ENCODE results near the gene YBX1.
"Not testable (repeated sequence)": the region's sequence is repeated elsewhere in the genome, so short reads cannot be mapped to it uniquely, and the experiment has no call there.

YBX1 gene

DNA sequence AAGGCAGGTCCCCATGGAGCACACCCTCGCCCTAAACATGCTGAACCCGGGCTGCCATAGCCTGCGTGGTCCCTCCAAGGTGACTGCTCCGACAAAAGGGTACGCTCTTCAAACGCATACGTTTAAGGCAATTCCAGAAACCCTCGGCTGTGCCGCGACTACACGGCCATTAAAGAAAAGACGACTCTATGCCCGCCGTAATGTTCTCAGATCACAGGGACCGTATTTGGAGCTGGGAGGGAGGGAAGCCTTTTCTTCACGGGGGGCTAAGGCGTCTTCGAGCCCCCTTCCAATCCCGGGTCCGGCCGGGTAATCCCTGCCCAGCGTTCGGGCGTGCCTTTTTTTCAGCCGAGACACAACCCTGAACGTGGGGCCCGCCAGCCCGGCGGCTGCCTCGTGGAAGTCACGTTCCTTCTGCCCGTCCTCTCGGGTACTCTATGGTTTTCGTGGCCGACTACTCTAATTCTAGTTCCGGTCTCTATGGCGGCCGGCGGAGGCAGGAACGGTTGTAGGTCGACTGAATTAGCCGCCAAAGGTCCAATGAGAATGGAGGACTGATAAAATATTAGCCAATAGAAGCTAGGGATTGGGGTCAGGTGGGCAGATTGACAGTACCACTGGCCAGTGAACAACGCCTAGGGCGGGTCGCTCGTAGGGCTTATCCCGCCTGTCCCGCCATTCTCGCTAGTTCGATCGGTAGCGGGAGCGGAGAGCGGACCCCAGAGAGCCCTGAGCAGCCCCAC lies at the start of gene YBX1:
Gene YBX1, plus strand, starts transcription at position 678 of the 743 bp plus-strand sequence. CDS start 148 bp downstream, outside the sequence.
- DNase-seq: peak; percentile 95 to 97

DNA sequence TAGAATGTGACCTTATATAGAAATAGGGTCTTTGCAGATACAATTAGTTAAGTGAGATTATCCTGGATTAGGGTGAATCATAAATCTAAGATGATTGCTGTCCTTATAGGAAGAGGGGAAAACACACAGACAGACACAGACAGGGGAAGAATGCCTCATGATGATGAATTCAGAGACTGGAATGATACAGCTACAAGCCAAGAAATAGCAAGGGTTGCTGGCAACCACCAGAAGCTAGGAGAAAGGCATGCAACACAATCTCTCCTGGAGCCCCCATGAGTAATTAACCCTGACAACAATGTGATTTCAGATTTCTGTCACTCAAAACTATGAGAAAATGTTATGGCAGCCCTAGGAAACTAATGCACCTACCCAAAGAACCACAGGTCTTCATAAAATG lies 43.1 kb upstream of the YBX1 start:
- DNase-seq: no peak

DNA sequence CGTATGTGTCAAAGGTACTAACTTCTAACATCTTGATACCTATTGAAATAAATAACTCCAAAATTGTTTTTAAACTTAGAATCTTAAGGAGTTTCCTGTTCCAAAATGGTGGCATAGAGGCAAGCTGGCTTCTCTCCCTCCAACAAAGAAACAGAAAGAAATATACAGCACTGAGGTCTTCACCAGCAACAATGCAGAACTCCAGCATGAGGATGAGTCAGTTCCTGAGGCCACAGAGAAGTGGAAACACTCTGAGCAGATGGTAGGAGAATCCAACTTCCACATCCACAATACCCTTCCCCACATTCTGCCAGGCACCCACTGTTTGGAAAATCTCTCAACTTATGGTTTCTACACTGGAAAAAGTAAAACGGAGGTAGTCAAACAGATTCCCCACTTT lies 36.2 kb upstream of the YBX1 start:
- DNase-seq: no peak

DNA sequence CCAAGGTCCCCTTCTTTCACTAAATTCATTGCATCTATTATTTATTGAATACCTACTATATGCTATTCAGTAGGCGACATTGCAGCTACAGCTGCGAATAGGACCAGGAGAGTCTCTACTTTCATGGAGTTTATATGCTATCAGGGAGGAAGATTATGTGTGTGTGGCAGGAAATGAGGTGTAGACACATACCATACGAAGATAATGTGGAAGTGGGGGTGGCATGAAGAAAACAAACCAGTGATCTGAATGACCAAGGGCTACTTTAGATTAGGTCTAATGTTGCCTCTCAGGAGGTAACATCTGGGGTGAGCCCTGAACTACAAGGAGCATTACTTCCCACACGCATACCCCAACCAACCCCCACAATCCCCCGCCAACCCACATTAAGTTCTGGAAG lies 25.0 kb upstream of the YBX1 start:
- no peak for DNase-seq

DNA sequence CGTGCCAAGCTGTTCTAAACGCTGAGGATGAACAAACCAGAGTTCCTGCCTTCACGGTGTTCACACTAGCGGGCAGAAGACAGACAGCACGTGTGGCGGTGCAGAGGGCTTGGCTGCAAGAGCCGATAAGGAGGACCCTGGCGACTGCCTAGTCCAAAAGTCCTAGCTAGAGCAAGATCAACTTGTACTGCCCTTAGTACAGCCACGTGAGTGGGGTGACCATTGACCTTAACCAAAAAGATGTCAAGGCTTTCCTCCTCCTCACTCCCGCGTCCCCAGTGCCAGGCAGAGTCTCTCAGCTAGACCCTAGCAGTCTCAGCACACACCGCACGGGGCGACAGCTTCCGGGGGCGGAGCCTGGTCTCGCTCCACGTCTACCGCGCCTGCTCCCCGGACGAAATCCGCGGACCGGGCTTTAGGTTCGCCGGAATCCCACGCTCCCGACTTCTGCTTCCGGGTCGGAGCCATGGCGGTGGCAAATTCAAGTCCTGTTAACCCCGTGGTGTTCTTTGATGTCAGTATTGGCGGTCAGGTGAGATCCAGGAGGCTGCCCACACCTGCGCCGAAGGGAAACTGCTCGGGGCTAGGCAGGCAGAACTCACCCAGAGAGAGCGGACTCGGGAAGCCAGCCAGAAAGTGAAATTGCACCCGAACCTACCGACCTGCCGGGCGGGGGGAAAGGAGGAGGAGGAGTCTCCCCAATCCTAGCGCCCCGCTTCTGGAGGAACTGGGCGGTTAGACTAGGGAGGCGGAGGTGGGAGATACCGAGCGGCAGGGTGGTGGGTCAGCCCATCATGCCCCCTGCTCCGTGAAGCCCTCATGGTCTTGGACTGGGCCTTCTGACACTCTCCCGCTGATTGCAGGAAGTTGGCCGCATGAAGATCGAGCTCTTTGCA lies 24.0 kb upstream of the YBX1 start, which contains the start of gene PPIH:
Gene PPIH, plus strand, starts transcription at position 443 of the 896 bp plus-strand sequence. Its CDS starts 24 bp downstream, at position 467.
- DNase-seq: peak; percentile 96 to 97

DNA sequence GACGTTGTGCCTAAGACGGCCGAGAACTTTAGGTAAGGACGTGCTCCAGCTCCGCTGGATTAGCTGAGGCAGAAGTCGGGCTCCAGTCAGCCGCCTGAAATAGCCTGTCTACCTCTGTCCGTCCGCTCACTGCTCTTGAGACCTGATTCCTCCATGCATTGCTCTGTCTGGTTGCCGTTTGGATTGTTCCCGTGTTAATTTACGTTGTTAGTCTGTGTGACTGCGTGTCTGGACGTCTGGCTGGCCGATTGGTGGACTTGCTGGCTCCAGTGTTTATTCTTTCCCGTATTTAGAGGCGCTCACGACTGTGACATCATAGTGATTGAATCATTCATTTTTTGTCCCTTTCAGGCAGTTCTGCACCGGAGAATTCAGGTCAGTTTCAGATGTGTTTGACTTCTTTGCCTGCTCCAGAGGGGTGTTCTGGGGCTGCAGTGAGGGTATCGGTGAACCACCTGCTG lies 23.3 kb upstream of the YBX1 start:
- DNase-seq: no peak

DNA sequence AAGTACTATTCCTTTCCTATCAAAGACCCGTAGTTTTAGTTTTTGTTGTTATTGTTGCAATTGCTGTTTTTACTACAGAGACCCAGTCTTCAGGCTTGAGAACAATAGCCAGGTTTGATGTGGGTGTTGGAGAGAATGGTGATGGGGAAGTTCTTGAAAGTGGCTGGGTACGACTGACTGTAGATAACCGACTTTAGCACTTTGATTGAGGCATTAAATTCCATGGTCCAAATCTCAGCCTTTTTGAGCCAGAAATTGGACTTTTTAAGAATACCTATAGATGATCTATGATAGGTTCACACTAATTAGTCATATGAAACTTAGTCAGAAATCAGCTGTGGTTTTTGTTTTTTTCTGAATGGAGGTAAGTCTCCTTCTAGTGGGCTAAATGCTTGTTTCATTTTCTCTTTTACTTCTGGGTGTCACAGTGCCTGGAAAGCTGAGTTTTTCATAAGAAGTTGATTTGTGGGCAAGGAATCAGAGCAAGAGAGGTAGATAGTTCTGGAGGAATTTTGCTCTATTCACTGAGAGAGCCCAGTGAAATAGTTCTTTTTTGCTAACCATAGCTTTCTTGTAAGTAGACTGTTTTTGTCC lies 21.2 kb upstream of the YBX1 start:
- no peak for DNase-seq

DNA sequence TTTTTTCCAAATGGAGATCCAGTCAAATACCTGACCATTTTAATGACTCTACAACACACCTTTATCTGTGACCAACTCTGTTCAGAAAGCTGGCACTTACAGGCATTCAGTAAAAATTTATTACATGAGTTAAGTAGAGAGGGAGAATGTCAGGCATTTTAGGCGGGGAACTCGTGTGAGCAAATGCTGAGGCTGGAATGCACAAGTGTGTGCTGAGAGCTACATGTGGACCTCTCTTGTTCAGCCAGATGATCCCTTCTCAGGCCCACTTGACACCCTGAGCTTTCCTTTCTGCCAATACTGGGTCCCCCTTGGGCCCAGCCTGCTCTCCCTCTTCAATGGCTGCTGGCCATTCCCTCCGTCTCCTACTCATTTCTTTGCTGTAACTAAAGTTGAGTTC lies 12.3 kb upstream of the YBX1 start:
- DNase-seq: no peak

DNA sequence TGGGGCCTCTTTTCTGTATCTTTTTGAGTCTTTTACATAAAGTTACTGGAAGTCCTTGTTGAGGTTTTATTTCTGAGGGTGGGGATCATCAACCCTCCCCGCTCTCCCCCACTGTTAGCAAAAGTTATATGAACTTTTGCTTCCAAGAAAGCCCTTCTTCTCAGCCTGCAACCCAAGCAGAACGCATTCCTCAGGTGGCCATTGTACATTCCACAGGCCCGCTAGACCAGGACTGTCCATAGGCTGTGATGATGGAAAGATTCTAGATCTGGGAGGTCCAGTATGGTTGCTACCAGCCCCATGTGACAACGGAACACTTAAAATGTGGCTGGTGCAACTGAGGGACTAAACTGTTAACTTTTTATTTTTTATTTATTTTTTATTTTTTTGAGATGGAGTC lies 11.8 kb upstream of the YBX1 start:
- no peak for DNase-seq

DNA sequence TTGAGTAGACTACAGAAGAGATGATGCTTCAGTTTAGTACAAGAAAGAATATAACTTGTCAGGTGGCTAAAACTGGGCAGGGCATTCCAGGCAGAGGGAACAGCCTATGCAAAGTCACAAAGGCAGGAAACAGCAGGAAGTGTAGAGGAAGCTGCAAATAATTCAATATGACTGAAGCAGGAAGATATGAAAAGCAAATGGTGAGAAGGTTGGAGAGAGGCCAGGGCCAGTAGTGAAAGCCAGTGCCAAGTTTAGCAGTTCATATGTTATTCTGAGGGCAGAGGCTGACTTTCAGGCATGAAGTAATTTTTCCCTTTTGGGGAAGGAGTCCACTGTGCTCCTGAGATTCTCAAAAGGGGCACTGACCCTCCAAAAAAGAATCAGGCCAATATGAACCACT lies 8.0 kb upstream of the YBX1 start:
- no peak for DNase-seq

DNA sequence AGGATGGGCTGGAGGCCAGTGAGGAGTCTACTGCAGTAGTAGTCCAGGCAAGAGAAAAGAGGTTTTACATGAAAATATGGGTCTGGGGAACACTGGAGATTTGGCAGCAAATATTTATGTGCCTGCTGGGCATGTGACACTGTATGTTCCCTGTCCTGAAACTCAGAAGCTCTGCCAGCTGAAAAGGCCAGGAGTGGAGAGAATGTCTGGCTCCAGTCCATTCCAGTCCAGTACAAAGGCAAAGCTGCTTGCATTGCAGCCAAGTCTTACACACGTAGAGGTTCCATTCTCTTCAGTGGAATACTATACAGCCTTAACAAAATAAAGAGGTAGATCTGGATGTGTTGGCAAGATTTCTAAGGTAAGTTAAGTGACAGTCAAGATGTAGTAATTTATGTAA lies 7.5 kb upstream of the YBX1 start:
- no peak for DNase-seq

DNA sequence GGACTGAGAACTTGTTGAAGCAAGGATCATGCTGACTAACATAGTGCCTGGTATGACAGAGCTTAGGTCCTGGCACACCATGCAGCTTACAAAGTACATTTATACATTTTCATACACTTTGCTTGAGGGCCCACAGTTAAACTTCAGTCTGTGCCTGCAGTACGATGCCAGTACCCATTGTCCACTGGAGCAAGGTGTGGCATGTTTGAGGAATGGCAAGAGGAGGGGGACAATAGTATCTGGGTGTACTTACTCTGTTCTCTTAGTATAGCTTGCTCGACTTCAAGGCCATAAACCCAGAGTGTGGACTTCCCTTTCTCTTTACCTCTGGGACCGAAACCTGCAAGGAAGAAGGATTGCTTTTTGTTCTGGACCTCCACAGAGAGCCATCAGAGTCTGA lies 6.8 kb upstream of the YBX1 start:
- DNase-seq: no peak

DNA sequence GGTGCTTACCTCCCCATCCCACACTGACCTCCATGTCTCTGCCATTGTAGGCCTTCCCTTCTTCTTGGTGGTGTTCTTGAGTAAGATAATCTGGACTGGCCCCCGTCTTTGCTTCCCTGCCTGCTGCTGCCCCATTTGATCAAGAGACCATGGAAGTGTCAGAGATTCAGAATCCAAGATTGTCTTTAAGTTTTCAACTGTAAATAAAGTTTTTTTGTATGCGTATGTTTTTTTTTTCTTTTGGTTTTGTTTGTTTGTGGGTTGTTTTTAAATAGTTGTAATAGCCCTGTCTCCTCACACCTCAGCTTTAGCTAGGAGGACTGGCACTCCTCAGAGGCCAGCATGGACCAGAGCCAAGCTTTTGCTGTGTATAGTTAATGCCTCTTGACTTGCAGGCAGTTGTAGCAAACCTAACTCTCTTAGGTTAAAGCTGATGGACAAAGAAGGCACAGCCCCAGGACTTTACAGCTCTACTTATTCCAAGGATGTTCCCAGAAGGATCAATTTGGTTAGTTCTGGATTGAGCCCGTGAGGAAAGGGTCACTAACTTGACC lies 5.6 kb upstream of the YBX1 start:
- no peak for DNase-seq

DNA sequence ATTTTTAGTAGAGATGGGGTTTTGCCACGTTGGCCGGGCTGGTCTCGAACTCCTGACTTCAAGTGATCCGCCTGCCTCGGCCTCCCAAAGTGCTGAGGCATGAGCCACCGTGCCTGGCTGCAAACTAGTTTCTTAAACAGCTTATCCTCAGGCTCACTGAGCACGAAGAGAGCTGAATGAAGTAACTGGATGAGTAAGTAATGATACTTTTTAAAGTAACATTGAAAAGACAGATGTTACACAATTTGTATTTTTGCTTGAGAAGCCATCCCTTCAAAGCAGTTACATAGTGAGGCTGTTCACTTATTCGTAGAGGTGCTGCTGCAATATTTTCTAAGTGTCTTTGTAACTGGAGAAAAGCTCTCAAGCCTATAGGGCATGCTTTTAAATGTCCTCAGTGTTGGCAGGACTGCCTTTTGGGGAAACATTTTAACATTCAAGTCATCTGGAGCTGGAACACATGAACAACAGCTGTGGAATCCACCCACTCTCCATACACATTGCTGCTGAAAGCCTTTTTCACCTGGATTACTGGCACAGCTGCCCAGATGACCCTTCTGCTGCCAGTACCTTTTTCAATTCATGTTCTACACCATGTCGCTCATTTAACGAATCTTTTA lies 2.7 kb upstream of the YBX1 start:
- no peak for DNase-seq

DNA sequence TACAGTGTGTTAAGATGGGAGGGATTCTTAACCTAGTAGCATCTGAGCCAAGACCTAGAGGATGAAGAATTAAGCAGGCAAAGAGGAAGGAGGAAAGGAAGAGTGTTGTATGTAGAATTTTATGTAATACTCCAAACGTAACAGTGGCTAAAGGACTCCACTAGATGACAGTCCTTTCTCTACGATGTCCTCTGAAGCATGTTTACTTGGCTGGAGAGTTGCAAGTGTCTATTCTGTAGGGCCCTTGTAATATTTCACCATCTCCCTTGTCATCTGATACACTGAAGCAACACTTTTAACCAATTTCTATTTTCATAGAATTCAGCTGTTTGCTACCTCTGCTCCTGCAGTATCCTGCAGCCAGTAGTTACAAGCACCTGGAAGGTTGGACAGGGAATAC lies 2.2 kb upstream of the YBX1 start:
- DNase-seq: no peak

DNA sequence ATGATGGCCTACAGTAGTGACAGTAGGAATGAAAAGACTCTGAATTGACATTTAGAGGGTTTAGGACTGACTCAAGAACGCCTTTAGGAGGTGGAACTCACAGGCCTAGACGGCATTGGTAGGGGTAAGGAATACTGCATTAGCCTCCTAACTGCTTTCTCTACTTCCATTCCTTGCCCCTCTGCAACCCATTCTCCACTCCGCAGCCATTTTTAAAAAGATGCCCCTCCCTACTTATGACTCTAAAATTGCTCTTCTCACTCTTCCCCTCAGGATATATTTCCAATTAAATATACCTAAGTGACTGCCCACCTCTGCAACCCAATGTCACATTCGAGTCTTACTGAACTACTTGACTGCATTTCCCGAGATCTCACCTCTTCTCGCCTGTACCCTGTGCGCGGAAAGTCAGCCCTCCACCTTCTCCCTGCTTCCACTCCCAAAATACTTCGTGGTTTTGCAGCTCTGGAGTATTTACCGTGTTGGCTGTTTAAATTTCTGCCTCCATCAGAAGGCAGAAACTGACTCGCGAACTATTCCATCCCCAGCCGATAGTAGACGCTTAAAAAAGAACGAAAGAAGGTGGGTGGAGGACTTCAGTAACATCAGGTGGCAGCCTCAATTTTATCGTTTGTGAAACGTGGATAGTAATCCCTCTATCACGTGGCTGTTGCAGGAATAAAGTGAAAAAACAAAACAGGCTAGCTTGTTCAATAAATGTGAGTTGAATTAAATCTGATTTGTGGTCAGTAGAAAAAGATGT lies 1.1 kb upstream of the YBX1 start:
- peak in 1 of 2 experiments; percentile 20 for DNase-seq

DNA sequence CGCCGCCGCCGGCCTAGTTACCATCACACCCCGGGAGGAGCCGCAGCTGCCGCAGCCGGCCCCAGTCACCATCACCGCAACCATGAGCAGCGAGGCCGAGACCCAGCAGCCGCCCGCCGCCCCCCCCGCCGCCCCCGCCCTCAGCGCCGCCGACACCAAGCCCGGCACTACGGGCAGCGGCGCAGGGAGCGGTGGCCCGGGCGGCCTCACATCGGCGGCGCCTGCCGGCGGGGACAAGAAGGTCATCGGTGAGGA lies 193 bp downstream of the YBX1 start:
- not testable (repeated sequence) for DNase-seq

DNA sequence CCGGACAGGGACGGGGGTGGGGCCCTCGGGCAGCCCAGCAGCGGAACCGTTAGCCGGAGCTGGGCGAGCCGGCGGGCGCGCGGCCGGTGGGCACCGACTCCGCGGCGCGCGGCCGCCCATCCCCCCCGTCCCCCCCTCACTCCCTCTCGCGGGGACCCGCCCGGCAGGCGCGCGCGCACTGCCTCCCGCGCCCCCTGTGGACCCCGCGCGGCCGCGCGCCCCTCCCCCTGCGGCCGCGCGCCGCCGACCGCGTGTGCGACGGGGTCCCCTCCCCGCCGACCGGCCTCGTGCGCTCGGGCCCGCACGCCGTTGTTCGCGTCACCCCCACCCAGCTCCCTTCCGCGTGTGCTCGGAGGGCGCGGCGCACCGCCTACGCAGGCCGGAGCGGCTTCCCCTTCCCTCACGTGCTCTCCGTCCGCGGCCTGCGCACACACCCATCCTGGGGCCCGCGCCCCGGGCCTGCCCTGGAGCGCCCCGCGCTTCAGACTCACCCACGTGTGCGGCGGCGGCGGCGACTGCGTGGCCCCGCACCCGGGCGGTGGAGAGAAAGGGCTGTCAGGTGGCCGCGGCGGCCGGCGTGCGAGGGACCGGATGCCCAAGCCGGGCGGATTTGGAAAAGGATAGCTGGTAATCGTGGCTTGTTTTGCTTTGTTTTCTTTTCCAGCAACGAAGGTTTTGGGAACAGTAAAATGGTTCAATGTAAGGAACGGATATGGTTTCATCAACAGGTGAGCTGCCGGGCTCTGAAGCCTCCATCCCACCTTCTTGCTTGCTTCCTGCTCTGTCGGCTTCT lies 717 bp downstream of the YBX1 start:
- DNase-seq: peak; percentile 62 to 68

DNA sequence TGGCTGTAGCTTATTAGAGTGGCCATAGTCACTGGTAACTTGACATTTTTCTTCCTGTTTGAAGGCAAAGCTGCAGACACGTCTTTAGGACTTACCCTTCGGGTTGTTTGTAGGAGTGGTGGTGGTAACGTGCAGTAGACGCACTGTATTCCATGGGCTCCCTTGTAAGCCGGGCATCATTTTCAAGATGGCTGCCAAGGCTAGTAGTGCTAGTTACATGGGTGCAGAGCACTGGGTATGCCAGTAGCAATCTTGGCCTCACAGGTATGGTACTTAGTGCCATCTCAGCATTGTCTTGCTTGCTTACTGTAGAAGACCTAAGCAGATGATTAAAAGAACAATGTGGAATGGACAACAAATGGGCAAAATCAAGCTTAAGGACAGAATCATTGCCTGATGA lies 1.9 kb downstream of the YBX1 start:
- DNase-seq: peak in 1 of 2 experiments; percentile 30

DNA sequence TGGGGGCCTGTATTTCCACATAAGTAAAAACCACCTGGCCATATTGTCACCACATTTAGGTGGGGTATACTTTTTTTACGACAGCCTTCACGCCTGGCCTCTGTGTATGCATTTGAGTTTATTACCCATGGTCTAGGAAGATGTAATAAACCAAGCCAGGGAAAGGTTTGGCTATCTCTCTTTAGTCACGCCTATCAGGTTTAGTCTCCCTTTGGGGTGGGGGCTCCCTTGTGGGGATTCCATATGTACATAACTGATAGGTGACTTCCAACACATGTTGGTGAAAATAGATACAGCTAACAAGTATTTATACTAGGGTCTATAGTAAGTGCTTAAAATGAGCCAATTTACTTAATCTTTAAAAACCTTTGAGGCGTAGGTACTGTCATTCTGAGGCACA lies 4.2 kb downstream of the YBX1 start:
- DNase-seq: no peak

DNA sequence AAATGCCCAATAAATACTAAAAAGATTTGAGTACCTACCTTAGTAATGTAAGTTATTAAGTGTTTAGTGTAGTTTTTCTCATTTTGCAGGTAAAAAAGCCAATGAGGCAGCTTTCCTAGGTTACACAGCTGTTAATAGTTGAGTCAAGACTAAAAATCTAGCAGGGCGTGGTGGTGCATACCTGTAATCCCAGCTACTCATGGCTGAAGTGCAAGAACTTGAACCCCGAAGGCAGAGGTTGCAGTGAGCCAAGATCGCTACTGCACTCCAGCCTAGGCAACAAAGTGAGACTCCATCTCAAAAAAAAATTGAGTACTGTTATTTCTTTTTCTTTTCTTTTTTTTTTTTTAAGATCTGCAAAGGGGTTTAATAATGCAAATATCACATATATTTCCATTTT lies 7.7 kb downstream of the YBX1 start:
- no peak for DNase-seq
